NCI-H460 (cell line): ENCODE data around the gene NLGN1. TPM values are rescaled to one million over a fixed set of nuclear protein-coding genes. Genes with fewer than 3 reads are reported as not detected.
A peak's percentile ranks its signal among the peaks of the same experiment; 100 is the strongest.

Experiments
- DNase-seq: peaks from one replicate; pipeline ENCODE4 v3.0.0-alpha.2; 2016; ENCODE audit warnings: low read depth; ENCODE audit errors: extremely low read depth
- total RNA-seq: library from RNA; depleted of rRNA; stranded (reverse); fragments of >200 nt; shearing (Covaris generic); gene quantifications from 2 replicates; pipeline ENCODE4 v1.2.3, GENCODE V29; 2014

Gene NLGN1
- total RNA-seq, 1 experiment from 2014 or later = 10.7 TPM

DNA sequence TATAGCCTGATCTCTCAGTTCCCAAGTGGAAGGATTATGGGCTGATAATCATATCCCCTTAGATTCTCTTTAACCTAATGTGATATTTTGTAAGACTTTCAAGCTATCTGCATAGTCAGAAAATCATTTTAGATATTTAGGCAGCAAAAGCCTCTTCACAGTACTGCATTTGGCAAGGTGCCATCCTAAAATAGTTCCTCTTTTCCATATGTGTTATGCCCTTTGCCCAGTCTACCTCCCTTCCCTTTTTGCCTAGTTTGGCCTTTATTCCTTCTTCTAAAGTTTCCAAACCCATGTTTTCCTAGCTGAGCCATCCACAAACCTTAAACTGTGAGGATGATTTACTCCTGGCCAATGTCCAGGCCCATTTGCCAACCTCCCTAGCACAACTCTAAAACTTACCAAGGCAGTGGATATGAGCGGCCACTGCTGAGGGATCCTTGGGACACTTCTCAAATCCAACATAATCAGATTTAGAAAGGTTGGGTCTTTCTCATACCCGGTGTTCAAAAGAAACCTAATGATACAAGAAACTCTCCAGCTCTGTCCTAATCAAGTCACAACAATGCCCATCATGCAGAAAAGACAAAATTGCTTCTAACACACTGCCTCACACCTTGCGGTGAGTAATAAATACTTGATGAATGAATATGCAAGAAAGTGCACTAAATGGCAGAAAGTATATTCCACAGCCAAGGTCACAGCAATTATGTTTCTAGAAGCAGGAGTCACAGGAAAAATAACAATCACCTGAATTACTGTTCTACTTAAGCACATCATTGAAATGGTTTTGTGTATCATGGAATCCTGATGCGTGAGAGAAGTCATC lies 493.9 kb downstream of the NLGN1 start:
- no peak for DNase-seq

DNA sequence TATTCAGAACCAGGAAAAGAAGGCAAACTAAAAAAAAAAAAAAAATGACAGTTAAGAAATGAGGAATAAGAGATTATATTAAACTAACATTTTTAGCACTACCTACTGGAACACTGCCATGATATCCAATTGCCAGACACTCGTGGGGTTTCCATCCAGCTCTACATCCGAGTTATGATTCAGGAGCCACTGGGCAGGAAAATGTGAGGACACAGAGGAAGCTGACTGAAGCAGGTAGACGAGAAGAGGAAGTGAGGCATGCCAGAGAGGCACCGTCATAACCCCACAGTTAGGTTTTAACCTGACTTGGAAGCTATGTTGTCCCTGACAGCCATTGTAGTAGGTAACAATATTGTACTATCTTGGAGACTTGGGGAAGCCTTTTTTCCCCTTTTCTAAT lies 495.0 kb downstream of the NLGN1 start:
- no peak for DNase-seq

DNA sequence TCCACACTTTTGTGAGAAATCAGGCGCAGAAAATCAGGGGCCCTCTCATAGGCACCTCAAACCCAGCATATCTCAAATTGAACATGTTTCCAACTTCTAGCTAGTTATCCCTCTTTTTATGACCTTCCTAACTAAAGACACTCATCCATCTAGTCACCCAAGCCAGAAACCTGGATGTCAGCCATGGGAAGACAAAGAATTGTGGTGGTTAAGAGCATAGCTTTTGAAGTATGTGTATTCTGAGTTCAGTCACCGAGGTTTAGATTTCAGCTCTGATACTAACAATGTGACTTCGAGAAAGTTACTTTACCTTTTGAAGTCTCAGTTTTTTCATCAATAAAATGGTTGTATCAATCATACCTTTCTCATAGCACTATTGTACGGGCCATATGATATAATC lies 495.5 kb downstream of the NLGN1 start:
- DNase-seq = no peak

DNA sequence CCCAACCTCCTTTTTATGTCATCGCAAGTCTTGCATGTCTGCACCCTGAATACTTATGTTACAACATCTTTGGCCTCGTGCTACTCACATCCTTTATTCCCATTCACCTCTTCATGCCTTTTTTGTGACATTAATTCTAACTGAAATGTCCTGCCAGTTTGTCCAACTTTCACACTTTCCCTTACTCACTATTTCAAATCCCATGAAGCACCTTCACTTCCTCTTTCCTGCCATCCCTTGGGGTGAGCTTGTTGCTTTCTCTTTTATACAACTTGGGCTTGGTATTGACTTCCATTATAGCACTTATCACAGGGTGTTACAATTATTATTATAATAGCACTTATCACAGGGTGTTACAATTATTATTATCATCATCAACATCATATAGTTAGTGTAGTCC lies 496.3 kb downstream of the NLGN1 start:
- DNase-seq = no peak

DNA sequence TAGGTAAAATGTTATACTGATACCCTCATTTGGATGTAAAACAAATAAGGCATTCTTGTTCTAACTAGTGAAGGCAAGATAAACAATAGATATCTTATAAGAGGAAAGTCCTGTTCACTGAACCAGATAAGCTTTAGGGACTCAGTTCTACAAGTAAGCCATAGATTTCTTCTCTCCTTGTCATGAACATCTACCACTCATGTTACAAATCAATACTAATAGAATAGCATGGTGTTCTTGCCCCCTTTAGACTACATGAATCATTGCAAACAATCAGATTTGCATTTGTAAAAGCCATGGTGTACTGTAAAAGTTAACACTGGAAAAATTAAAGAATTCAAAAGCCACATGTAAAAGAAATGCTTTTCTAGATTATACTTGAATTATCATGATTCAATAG lies 500.1 kb downstream of the NLGN1 start:
- DNase-seq = no peak

GRCh38 chr3:173901649-173902048 lies 504.1 kb downstream of the NLGN1 start:
- no peak for DNase-seq

- DNase-seq = no peak
Observed at GRCh38 chr3:173902401-173902800, 504.9 kb downstream of the NLGN1 start.

DNA sequence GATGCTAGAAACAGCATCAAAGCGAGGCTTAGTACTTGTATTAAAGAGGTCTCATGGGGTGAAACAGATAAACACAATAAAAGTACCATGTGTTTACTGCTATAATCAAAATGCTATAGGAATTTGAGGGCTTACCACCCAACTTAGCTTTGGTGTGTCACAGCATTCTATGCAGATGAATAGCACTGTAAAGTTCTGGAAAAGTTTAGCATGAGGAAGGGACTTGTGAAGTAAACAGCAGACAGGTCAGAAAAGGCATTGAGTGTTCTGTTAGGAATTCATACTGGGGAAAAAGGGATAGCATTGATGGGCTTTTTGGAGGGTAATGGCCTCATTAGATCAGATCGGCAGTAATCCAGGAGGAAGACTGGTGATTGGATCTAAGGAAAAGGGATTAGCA lies 505.3 kb downstream of the NLGN1 start:
- DNase-seq = no peak

DNA sequence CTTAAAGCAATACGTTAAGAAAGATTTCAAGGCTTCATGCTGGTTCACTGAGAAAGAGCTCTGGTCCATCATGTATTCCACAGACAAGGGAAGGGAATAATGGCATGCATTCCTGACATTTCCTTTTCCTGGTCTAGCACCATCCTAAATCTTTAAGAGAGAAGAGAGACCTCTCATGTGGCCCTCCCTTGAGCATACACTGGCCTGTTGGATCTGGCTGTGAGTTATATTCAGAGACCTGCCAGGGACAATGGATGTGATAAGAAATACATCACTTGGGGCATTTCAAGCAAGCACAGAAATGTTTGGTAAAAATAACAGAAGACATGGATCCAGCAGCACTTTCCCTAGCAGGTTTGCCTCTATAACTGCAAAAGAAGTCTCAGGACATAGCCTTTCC lies 507.8 kb downstream of the NLGN1 start:
- DNase-seq = no peak

DNA sequence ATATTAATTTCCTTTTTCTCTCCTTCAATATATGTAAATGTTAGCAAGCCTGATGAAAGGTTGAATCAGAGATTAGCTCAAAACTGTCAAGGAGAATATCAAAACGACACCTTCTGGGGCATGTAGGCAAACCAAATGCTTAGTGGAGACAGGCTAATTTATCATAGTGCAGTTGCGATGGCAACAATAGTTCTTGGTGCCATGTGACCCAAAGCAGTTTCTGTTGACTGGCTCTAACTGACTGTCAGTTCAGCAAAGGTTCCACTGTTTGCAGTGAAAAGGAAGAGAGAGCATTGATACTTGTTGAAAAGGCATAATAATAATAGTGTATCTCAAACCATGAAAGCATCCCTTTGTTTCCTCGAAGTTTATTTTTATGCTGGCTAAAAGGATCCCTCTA lies 513.9 kb downstream of the NLGN1 start:
- DNase-seq = no peak

GRCh38 chr3:173912126-173912525 lies 514.6 kb downstream of the NLGN1 start:
- no peak for DNase-seq

- no peak for DNase-seq
Observed at GRCh38 chr3:173913397-173913796, 515.9 kb downstream of the NLGN1 start.

DNA sequence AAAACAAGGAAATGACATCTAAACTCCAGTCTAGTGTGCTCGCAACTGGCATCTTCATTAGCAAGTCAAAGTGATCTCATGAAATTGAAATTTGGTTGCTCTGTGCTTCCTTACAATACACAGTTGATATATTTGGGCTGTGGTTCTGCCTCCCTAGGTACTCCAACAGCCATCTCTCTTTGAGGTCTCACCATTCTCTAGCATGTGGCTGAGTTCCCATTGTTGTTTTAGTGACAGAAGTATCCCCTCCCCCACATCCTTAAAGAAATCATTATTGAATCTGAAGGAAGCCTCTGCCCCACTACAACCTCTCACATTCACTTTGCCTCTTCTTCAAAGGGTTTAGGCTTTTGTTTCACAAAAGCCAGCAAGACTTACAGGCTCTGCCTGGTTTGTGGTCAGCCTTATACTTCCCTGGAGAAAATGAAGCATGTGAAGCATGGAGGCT lies 516.5 kb downstream of the NLGN1 start:
- no peak for DNase-seq

DNA sequence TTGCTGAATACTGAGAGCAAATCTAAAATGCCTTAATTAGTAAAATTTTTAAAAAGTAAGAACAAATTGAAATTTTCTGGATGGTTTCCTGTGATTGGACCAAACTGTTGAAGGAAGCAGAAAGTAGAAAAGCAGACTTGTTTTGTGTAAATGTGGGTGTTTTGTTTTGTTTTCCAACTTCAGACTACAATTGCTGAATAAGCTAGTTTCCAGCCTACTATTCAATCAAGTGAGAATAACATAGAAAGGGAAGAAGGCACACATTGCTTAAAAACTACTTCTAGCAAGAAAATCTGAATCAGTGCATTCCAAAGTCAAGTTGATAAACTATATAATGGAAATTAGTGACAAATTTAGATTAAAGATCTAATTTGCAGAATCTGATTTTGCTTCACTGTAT lies 519.3 kb downstream of the NLGN1 start:
- no peak for DNase-seq

GRCh38 chr3:173920386-173920785 lies 522.8 kb downstream of the NLGN1 start:
- no peak for DNase-seq

GRCh38 chr3:173921732-173922131 lies 524.2 kb downstream of the NLGN1 start:
- DNase-seq = no peak

- no peak for DNase-seq
Observed at GRCh38 chr3:173923204-173923603, 525.7 kb downstream of the NLGN1 start.

GRCh38 chr3:173930251-173930650 lies 532.7 kb downstream of the NLGN1 start:
- DNase-seq = no peak

GRCh38 chr3:173932624-173933023 lies 535.1 kb downstream of the NLGN1 start:
- DNase-seq = peak; percentile 8

- DNase-seq = no peak
Observed at GRCh38 chr3:173933113-173933512, 535.6 kb downstream of the NLGN1 start.

DNA sequence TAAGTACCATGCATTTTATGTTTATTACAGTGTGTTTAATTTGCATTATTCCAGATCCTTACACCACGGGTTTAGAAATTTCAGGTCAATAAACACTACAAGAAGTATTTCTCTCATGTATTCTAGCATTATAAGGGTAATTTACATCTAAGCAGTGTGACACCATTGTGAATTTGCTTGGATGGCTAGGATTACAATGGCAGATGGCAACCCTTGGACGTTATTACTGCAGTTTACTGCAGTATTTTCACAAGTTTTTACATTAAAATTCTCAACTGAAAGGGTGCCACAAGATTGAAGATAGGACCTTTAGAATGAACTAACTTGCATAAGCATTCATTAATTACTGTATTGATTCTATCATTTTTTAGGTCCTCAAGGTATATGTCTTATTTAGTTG lies 538.8 kb downstream of the NLGN1 start:
- DNase-seq = no peak

DNA sequence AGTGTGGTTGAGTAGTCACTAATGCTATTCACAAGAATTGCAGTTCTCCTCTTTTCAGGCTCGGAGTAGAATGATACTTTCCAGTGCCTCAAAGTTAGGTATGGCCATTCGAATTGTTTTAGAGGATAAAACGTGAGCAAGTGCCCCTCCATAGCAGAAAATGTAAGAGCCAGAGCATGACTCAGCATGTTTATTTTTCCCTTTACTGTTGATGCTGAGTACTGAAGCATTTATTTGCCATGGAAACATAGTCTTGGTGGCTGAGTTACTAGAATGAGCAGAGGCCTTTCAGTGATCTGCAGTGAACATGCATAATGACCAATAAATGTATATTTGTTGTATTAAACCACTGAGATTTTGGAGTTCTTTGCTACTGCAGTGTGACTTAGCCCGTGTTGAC lies 540.6 kb downstream of the NLGN1 start:
- DNase-seq = peak; percentile 30

DNA sequence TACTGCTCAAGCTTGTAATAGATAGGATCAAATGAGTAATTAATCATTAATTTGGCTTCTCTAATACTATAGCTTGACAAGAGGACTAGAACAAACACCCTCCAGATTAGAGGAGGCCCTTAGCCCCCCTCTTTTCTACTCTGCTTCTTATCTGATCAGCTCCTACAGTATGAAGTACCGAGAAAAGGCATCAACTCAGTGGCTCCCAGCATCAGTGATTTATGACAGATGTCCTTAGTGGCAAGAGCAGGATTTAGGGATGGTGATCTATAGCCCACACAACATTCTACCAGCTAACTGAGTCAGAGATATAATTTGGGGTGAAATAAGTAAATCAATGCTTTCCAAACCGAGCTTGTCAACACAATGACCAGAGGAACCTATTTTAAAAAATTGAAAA lies 541.1 kb downstream of the NLGN1 start:
- DNase-seq = no peak
